ENCODE results near the gene USP50. TPM values are rescaled to one million over a fixed set of nuclear protein-coding genes. Genes with fewer than 3 reads are reported as not detected.

USP50 gene
- total RNA-seq, 1 experiment from 2014 or later = not detected

DNA sequence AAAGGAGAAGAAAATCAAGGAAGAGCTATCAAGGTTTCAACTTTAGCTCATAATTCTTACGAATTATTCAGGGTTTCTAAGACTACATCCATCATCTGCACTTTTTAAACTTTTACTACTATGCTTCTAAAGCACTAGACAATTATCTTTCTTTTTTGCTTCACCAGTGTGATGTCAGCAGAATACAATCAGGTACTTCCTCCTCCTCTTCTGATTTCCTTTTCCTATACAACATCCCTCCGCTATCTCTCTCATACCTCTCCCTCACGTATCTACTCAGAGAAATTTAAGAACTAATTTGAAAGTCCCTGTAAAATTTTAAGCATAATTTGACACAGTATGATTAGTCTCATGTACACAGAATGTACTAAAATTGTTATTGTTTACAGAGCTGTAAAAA lies 47.3 kb upstream of the USP50 start:
- Mint-ChIP-seq H3K27ac (no peak overlapping the region), H3K4me3 (no peak overlapping the region), H3K36me3 (ENCODE audit: insufficient read depth in 1 of 3, low read depth in 3 of 3) (peaks cover 0 to 47% (median 38%) of the 10 kb centered on the region in 3 experiments; a peak in 5 of 7 replicates), H3K27me3 (ENCODE audit: low read depth) (no peaks in the 10 kb centered on the region), H3K9me3 (no peaks in the 10 kb centered on the region), H3K4me1 (no peaks in the 10 kb centered on the region)
- Histone ChIP-seq H3T11ph (ENCODE audit: low read length) (no peak overlapping the region), H3K23ac (ENCODE audit: insufficient read length, low read depth, low read length) (no peak overlapping the region), H3K79me1 (ENCODE audit: insufficient read depth, low read depth, low read length, poor library complexity, severe bottlenecking) (no peaks in the 10 kb centered on the region), H4K20me1 (ENCODE audit: control insufficient read depth, insufficient read depth, insufficient read length) (no peaks in the 10 kb centered on the region), H4K91ac (ENCODE audit: insufficient read length, low read depth, low read length) (no peak overlapping the region), H3K23me2 (ENCODE audit: insufficient read length, low read depth, low read length, poor library complexity, severe bottlenecking) (no peaks in the 10 kb centered on the region), H2BK15ac (ENCODE audit: low read depth, low read length) (no peak overlapping the region), H3K4me2 (ENCODE audit: insufficient read depth, insufficient read length, low read length) (no peak overlapping the region), H2BK12ac (ENCODE audit: insufficient read length, low read depth, low read length) (no peak overlapping the region), H3K18ac (ENCODE audit: insufficient read length, low read depth, low read length) (no peak overlapping the region), H3K27ac (ENCODE audit: insufficient read length, low read depth, low read length) (no peak overlapping the region), H3K27me3 (ENCODE audit: insufficient read depth, low read length) (no peaks in the 10 kb centered on the region), H4K5ac (ENCODE audit: insufficient read length, low read depth, low read length) (no peak overlapping the region), H2BK120ac (ENCODE audit: low read depth, low read length, poor library complexity, severe bottlenecking) (no peak overlapping the region), H4K8ac (replicated peaks; ENCODE audit: insufficient read length, low read depth, low read length) (no peak overlapping the region), H2BK20ac (ENCODE audit: low read depth, low read length, poor library complexity, severe bottlenecking) (no peak overlapping the region), H3K79me2 (ENCODE audit: insufficient read depth, low read length) (no peaks in the 10 kb centered on the region), H2AFZ (ENCODE audit: low read length) (no peak overlapping the region), H3K4me1 (ENCODE audit: insufficient read depth, low read length) (no peaks in the 10 kb centered on the region), H3K4ac (ENCODE audit: low read depth, low read length) (no peak overlapping the region), H3K56ac (ENCODE audit: insufficient read length, low read depth, low read length) (no peak overlapping the region), H2AK5ac (ENCODE audit: insufficient read length, low read length) (no peak overlapping the region), H3K14ac (ENCODE audit: insufficient read depth, low read length) (no peak overlapping the region), H3K9me3 (ENCODE audit: control insufficient read depth, low read depth, low read length) (no peaks in the 10 kb centered on the region), H3K9ac (ENCODE audit: extremely low read depth, insufficient read length, low read length) (no peak overlapping the region), H2BK5ac (ENCODE audit: insufficient read length, low read length) (no peak overlapping the region)
- 100% methylated on average over 2 of the region's 3 CpGs for WGBS (ENCODE audit: extremely low coverage, insufficient read length, low lambda C conversion rate)
- TF ChIP-seq, protein P1, sequence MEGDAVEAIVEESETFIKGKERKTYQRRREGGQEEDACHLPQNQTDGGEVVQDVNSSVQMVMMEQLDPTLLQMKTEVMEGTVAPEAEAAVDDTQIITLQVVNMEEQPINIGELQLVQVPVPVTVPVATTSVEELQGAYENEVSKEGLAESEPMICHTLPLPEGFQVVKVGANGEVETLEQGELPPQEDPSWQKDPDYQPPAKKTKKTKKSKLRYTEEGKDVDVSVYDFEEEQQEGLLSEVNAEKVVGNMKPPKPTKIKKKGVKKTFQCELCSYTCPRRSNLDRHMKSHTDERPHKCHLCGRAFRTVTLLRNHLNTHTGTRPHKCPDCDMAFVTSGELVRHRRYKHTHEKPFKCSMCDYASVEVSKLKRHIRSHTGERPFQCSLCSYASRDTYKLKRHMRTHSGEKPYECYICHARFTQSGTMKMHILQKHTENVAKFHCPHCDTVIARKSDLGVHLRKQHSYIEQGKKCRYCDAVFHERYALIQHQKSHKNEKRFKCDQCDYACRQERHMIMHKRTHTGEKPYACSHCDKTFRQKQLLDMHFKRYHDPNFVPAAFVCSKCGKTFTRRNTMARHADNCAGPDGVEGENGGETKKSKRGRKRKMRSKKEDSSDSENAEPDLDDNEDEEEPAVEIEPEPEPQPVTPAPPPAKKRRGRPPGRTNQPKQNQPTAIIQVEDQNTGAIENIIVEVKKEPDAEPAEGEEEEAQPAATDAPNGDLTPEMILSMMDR (conservative IDR thresholded peaks at IDR 0.05) = no peak
- no peak for DNase-seq

All from H9 (cell line).